ENCODE data around the gene NDUFAF3. TPM values are rescaled to one million over a fixed set of nuclear protein-coding genes. Genes with fewer than 3 reads are reported as not detected.
A peak's percentile ranks its signal among the peaks of the same experiment; 100 is the strongest.

The NDUFAF3 gene
- total RNA-seq, 1 experiment from 2014 or later, result 38.8 TPM

GRCh38 chr3:48989126-48989795, 32.7 kb upstream of the NDUFAF3 start:
- Histone ChIP-seq H3K27ac (peak overlapping the region; percentile 48; the same call in 1 of the 2 replicates), H3K9me2 (ENCODE audit: insufficient read depth) (no peaks in the 10 kb centered on the region), H3K36me3 (ENCODE audit: low read depth) (no peaks in the 10 kb centered on the region), H4K20me1 (ENCODE audit: insufficient read depth) (no peaks in the 10 kb centered on the region), H3K79me2 (ENCODE audit: low read depth) (peaks cover 38% of the 10 kb centered on the region), H3K27me3 (ENCODE audit: insufficient read depth, low read depth) (no peaks in the 10 kb centered on the region), H2AFZ (peak overlapping the region; percentile 83), H3K4me1 (replicated peaks; ENCODE audit: insufficient read depth) (peaks cover 18% of the 10 kb centered on the region), H3F3A (ENCODE audit: insufficient read depth, low read depth) (peaks cover 29% of the 10 kb centered on the region; the same call in 1 of the 2 replicates), H3K9me3 (ENCODE audit: insufficient read depth, low read depth) (no peaks in the 10 kb centered on the region), H3K4me2 (peak overlapping the region; percentile 88), H3K4me3 (peak overlapping the region; percentile 78)
- ChIA-PET POLR2A (ENCODE audit: unreplicated experiment) (interaction anchor here (0.5 to 0.9 kb wide), 4 partner anchors 18 to 59 kb away, joined by 4 to 12 read pairs (median 4); partner anchors contain the start of gene WDR6), CTCF (interaction anchor here (0.6 to 3.5 kb wide), 2 partner anchors 18 to 65 kb away, joined by 3 to 17 read pairs; partner anchors contain the start of gene WDR6)
- intact Hi-C loops (cut with micrococcal nuclease; ENCODE audit: unreplicated experiment), result loop anchor here (2.0 kb wide), 2 partner anchors 26 to 460 kb away; no protein-coding TSS in a partner anchor
- TF ChIP-seq CTCF (conservative IDR thresholded peaks at IDR 0.05) (no peak), EZH2 (IDR thresholded peaks at IDR 0.05; ENCODE audit: low read depth) (no peak)
- no peak for DNase-seq
- BruUV-seq (replicated peaks), result TSS peak; percentile 74

- no peaks in the 10 kb centered on the region for H3K9me3 ChIP-seq (ENCODE audit: insufficient read depth, low read depth)
- peaks cover 29% of the 10 kb centered on the region; the same call in 1 of the 2 replicates for H3F3A ChIP-seq (ENCODE audit: insufficient read depth, low read depth)
- H3K27me3 ChIP-seq (ENCODE audit: insufficient read depth, low read depth), result no peaks in the 10 kb centered on the region
- H3K4me1 ChIP-seq (replicated peaks; ENCODE audit: insufficient read depth), result peaks cover 18% of the 10 kb centered on the region
- POLR2A ChIA-PET (ENCODE audit: unreplicated experiment), result interaction anchor here (0.5 to 0.9 kb wide), 4 partner anchors 17 to 40 kb away, joined by 4 to 12 read pairs (median 4); partner anchors contain the start of gene WDR6
- CTCF ChIA-PET, result interaction anchor here (0.6 to 3.5 kb wide), 2 partner anchors 17 to 431 kb away, joined by 3 to 17 read pairs; partner anchors contain the start of gene WDR6
- no peaks in the 10 kb centered on the region for H3K9me2 ChIP-seq (ENCODE audit: insufficient read depth)
- DNase-seq, result peak; percentile 64 to 82
- peak within 1 kb of the TSS; percentile 88 for H3K4me2 ChIP-seq
- TF ChIP-seq CTCF (conservative IDR thresholded peaks at IDR 0.05) (no peak; the same call in 1 of the 2 replicates), EZH2 (IDR thresholded peaks at IDR 0.05; ENCODE audit: low read depth) (no peak)
- peak within 1 kb of the TSS; percentile 78 for H3K4me3 ChIP-seq
- peaks cover 38% of the 10 kb centered on the region for H3K79me2 ChIP-seq (ENCODE audit: low read depth)
- intact Hi-C loops (cut with micrococcal nuclease; ENCODE audit: unreplicated experiment), result loop anchor here (2.0 kb wide), 2 partner anchors 25 to 459 kb away; no protein-coding TSS in a partner anchor
- H3K27ac ChIP-seq, result peak within 1 kb of the TSS; percentile 48; the same call in 1 of the 2 replicates
- no peaks in the 10 kb centered on the region for H4K20me1 ChIP-seq (ENCODE audit: insufficient read depth)
- BruUV-seq (replicated peaks), result no TSS peak
- peak within 1 kb of the TSS; percentile 91 for H2AFZ ChIP-seq
- H3K36me3 ChIP-seq (ENCODE audit: low read depth), result no peaks in the 10 kb centered on the region
Measured at GRCh38 chr3:48989796-48990635, 31.9 kb upstream of the NDUFAF3 start, which contains the start of gene P4HTM. Gene P4HTM, plus strand, starts transcription at chr3:48990241. Its CDS starts 16 bp downstream, at chr3:48990257.
